GM12878 (cell line): ENCODE data around the gene ATP6V0D1. TPM values are rescaled to one million over a fixed set of nuclear protein-coding genes. Genes with fewer than 3 reads are reported as not detected.

Source experiments
- ATAC-seq: fragments of 200-7000 bp; cut with Tn5 transposase; 3 replicates; pipeline ENCODE4 v1.9.1; 2020; ENCODE audit warnings: mild to moderate bottlenecking, moderate library complexity
- BruUV-seq: library from RNA; stranded (reverse); fragments of 400-500 nt; replicated peaks from 2 replicates; lab custom pipeline; 2021; lab: Mats Ljungman, UMichigan
- CTCF ChIA-PET: fragments of 300-600 bp; sonication (Branson Sonifier 250); formaldehyde crosslinking; extraction: SDS; loops from one replicate; lab custom pipeline; 2021; ENCODE audit warnings: inconsistent platforms; lab: Yijun Ruan, JAX
- POLR2A ChIA-PET: fragments of 350-600 bp; formaldehyde crosslinking; extraction: SDS; loops from one replicate; lab custom pipeline; 2021; ENCODE audit warnings: inconsistent platforms; lab: Charles Lee
- RAD21 ChIA-PET: fragments of 300-600 bp; sonication (Branson Sonifier 250); formaldehyde crosslinking; loops from one replicate; lab custom pipeline; 2023; ENCODE audit warnings: antibody characterized with exemption; ENCODE audit not compliant: unreplicated experiment; lab: Charles Lee
- SMC1A ChIA-PET: fragments of 300-600 bp; sonication (Branson Sonifier 250); formaldehyde crosslinking; loops from one replicate; lab custom pipeline; 2023; ENCODE audit not compliant: unreplicated experiment, uncharacterized antibody; lab: Charles Lee
- DNase-seq: peaks from one replicate; pipeline ENCODE4 v3.0.0-alpha.2; 2011; ENCODE audit warnings: low read depth, low spot score
- FAIRE-seq: peaks from 3 replicates; lab custom pipeline; 2011; peaks lifted over from hg19 to GRCh38; lab: Jason Lieb, UNC
- H2AFZ ChIP-seq: 2 replicates; pipeline ENCODE4 v1.6.0; 2011; ENCODE audit warnings: low read depth, low read length, control low read depth; ENCODE audit not compliant: control insufficient read depth
- H3K27ac ChIP-seq: 2 replicates; pipeline ENCODE4 v1.5.1; 2011; ENCODE audit warnings: control low read depth; ENCODE audit not compliant: control insufficient read depth, insufficient read depth
- H3K27me3 ChIP-seq, 2 experiments: replicated peaks in 1 of 2; 2 replicates each; pipeline versions ENCODE4 v1.6.0 to v1.6.1; 2011; ENCODE audit warnings: low read length in 1 of 2; ENCODE audit not compliant: control insufficient read depth in 2 of 2, insufficient read depth in 2 of 2
- H3K36me3 ChIP-seq, 2 experiments: 2 replicates each; pipeline ENCODE4 v1.5.1; 2011; ENCODE audit warnings: low read length in 1 of 2; ENCODE audit not compliant: control insufficient read depth in 2 of 2, insufficient read depth in 2 of 2
- H3K4me1 ChIP-seq: 2 replicates; pipeline ENCODE4 v1.6.1; 2011; ENCODE audit warnings: mild to moderate bottlenecking, low read length, moderate library complexity, mixed read lengths; ENCODE audit not compliant: control insufficient read depth, insufficient read depth
- H3K4me2 ChIP-seq: 2 replicates; pipeline ENCODE4 v1.6.0; 2011; ENCODE audit warnings: control low read depth; ENCODE audit not compliant: control insufficient read depth, insufficient read depth
- H3K4me3 ChIP-seq: fragments of 200-600 bp; sonication (generic); 2 replicates; pipeline ENCODE4 v1.5.1; 2016
- H3K79me2 ChIP-seq: 2 replicates; pipeline ENCODE4 v1.6.0; 2011; ENCODE audit warnings: low read length; ENCODE audit not compliant: control insufficient read depth, insufficient read depth
- H3K9ac ChIP-seq: 2 replicates; pipeline ENCODE4 v1.8.0; 2011; ENCODE audit warnings: low read length, control low read depth, mixed read lengths; ENCODE audit not compliant: control insufficient read depth, insufficient read depth
- H3K9me3 ChIP-seq: replicated peaks from 3 replicates; pipeline ENCODE4 v1.5.1; 2011; ENCODE audit warnings: mild to moderate bottlenecking, low read length; ENCODE audit not compliant: control insufficient read depth, insufficient read depth
- H4K20me1 ChIP-seq: 2 replicates; pipeline ENCODE4 v1.6.0; 2011; ENCODE audit not compliant: control insufficient read depth, insufficient read depth
- BCL3 ChIP-seq: IDR thresholded peaks from 2 replicates; pipeline ENCODE4 v1.6.1; 2011; ENCODE audit warnings: borderline replicate concordance, low read depth, mild to moderate bottlenecking, moderate library complexity, low read length; ENCODE audit not compliant: insufficient read depth, poor library complexity, severe bottlenecking
- CHD1 ChIP-seq: IDR thresholded peaks from 2 replicates; pipeline ENCODE4 v1.6.1; 2012; ENCODE audit warnings: low read depth, low read length, improper control_type of control experiment
- EED ChIP-seq: sonication (generic); IDR thresholded peaks from 2 replicates; pipeline ENCODE4 v1.6.1; 2016; ENCODE audit warnings: antibody characterized with exemption, low read depth
- FOXM1 ChIP-seq: IDR thresholded peaks from 2 replicates; pipeline ENCODE4 v1.6.1; 2012; ENCODE audit warnings: low read depth, mild to moderate bottlenecking, inconsistent platforms, low read length, moderate library complexity
- IRF5 ChIP-seq: fragments of 450-650 bp; IDR thresholded peaks from 2 replicates; pipeline ENCODE4 v1.6.1; 2017; ENCODE audit warnings: borderline replicate concordance
- MYC ChIP-seq: IDR thresholded peaks from 2 replicates; pipeline ENCODE4 v1.6.1; 2011; ENCODE audit warnings: mild to moderate bottlenecking, low read length, moderate library complexity, inconsistent platforms; ENCODE audit not compliant: insufficient read depth, insufficient replicate concordance, insufficient read length, severe bottlenecking
- NR2F1 ChIP-seq: fragments of 450-650 bp; conservative IDR thresholded peaks from 2 replicates; pipeline ENCODE4 v1.6.1; 2017; ENCODE audit warnings: mild to moderate bottlenecking
- RELB ChIP-seq: fragments of 450-650 bp; IDR thresholded peaks from 2 replicates; pipeline ENCODE4 v1.6.1; 2017; ENCODE audit warnings: low read depth, mild to moderate bottlenecking, moderate library complexity
- SMARCA5 ChIP-seq: fragments of 450-650 bp; IDR thresholded peaks from 2 replicates; pipeline ENCODE4 v1.6.1; 2017; ENCODE audit warnings: mild to moderate bottlenecking
- ZNF207 ChIP-seq: fragments of 450-650 bp; IDR thresholded peaks from 2 replicates; pipeline ENCODE4 v1.6.1; 2014; ENCODE audit warnings: antibody characterized with exemption, mild to moderate bottlenecking, borderline replicate concordance
- ZZZ3 ChIP-seq: IDR thresholded peaks from 2 replicates; pipeline ENCODE4 v1.6.1; 2011; ENCODE audit warnings: low read depth; ENCODE audit not compliant: control insufficient read depth, insufficient read length
- WGBS: methylation state at CpG from one replicate; pipeline ENCODE4 v1.1.6; 2016; ENCODE audit warnings: low lambda C conversion rate; ENCODE audit not compliant: insufficient replicate concordance, insufficient coverage; ENCODE audit errors: missing lambda C conversion rate; 5-methylcytosine and 5-hydroxymethylcytosine counted together
- in situ Hi-C: fragments of 300-500 bp; cut with MboI; formaldehyde crosslinking; loops from 9 replicates; pipeline ENCODE4 v1.14.3; 2018; ENCODE audit warnings: mixed read lengths
- intact Hi-C: fragments of 100-400 bp; cut with micrococcal nuclease; formaldehyde crosslinking; loops from one replicate; pipeline ENCODE4 v1.14.2; 2022; ENCODE audit not compliant: unreplicated experiment
- polyA plus RNA-seq, 11 experiments: library from polyadenylated mRNA; depleted of rRNA in 4 of 11; unstranded in 6 of 11; stranded (reverse) in 5 of 11; fragments of >200 nt; fragmentation: Nextera tagmentation in 4 of 11; fragmentation: Illumina TruSeq in 1 of 11; extraction: Ambion mirVana in 4 of 11; extraction: Trizol in 1 of 11; gene quantifications; 1 replicate in 1 of 11; 2 replicates in 10 of 11; pipeline versions ENCODE4 v1.2.1 to v1.2.3, GENCODE V29; 2011 to 2016; ENCODE audit warnings: inconsistent platforms in 2 of 11, missing spikeins in 2 of 11, low read depth in 1 of 11
- total RNA-seq, 4 experiments: library from RNA; depleted of rRNA in 3 of 4; stranded (reverse); fragments of >200 nt in 3 of 4; fragmentation: Illumina TruSeq in 1 of 4; extraction: Trizol in 1 of 4; gene quantifications; 2 replicates each; pipeline versions ENCODE4 v1.2.1 to v1.2.3, GENCODE V29; 2013 to 2021

The ATP6V0D1 gene
- total and polyA plus RNA-seq, 10 of the 15 experiments (the other 5 are each of a cell fraction or from before 2014, with no cell fraction given) = 28.1 to 141 (median 70.3) TPM

GRCh38 chr16:67392301-67393059 lies 88.5 kb downstream of the ATP6V0D1 start:
- Histone ChIP-seq H3K4me3 (no peak overlapping the region), H3K36me3 (no peaks in the 10 kb centered on the region), H3K27me3 (peaks cover 6 to 17% of the 10 kb centered on the region in 2 experiments), H3K79me2 (no peaks in the 10 kb centered on the region), H3K27ac (no peak overlapping the region), H3K9ac (no peak overlapping the region), H3K4me2 (no peak overlapping the region), H3K4me1 (no peaks in the 10 kb centered on the region), H3K9me3 (no peaks in the 10 kb centered on the region), H2AFZ (no peak overlapping the region), H4K20me1 (no peaks in the 10 kb centered on the region)
- no TSS peak for BruUV-seq
- WGBS = 64% methylated on average over 18 of the region's 18 CpGs
- SMC1A ChIA-PET = interaction anchor here (0.9 kb wide), 1 partner anchor 132 kb away, joined by 3 read pairs; no protein-coding TSS in a partner anchor
- no peak for DNase-seq
- no peak for TF ChIP-seq RELB
- no peak for TF ChIP-seq ZZZ3
- TF ChIP-seq SMARCA5 = no peak
- no peak for TF ChIP-seq ZNF207
- no peak for TF ChIP-seq MYC
- TF ChIP-seq FOXM1 = no peak
- no peak for TF ChIP-seq BCL3
- no peak for TF ChIP-seq CHD1
- TF ChIP-seq IRF5 = no peak
- no peak for TF ChIP-seq EED
- no peak for TF ChIP-seq NR2F1
- no peak for FAIRE-seq
- CTCF ChIA-PET = interaction anchor here (0.6 to 1.3 kb wide), 2 partner anchors 111 to 171 kb away, joined by 3 read pairs; no protein-coding TSS in a partner anchor
- intact Hi-C loops (no loop called here), in situ Hi-C loops (no loop called here)
- ATAC-seq = no peak
- POLR2A ChIA-PET = no interaction called here
- RAD21 ChIA-PET = no interaction called here
